Stimulated activated naive CD8-positive, alpha-beta T cell treated with anti-CD3 and anti-CD28 coated beads, Interleukin-15, Interleukin-2, amounts not matched to agents 100 U/mL and 50 U/mL, for 24 hours (primary cell): ENCODE measurements around the gene SIM1.
A peak's percentile ranks its signal among the peaks of the same experiment; 100 is the strongest.

Experiments
- ATAC-seq: fragments of 150-1000 bp; cut with Tn5 transposase; one replicate; pipeline ENCODE4 v1.10.0; 2021
- DNase-seq: peaks from one replicate; pipeline ENCODE4 v3.0.0; 2021

Gene SIM1, protein sequence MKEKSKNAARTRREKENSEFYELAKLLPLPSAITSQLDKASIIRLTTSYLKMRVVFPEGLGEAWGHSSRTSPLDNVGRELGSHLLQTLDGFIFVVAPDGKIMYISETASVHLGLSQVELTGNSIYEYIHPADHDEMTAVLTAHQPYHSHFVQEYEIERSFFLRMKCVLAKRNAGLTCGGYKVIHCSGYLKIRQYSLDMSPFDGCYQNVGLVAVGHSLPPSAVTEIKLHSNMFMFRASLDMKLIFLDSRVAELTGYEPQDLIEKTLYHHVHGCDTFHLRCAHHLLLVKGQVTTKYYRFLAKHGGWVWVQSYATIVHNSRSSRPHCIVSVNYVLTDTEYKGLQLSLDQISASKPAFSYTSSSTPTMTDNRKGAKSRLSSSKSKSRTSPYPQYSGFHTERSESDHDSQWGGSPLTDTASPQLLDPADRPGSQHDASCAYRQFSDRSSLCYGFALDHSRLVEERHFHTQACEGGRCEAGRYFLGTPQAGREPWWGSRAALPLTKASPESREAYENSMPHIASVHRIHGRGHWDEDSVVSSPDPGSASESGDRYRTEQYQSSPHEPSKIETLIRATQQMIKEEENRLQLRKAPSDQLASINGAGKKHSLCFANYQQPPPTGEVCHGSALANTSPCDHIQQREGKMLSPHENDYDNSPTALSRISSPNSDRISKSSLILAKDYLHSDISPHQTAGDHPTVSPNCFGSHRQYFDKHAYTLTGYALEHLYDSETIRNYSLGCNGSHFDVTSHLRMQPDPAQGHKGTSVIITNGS

DNA sequence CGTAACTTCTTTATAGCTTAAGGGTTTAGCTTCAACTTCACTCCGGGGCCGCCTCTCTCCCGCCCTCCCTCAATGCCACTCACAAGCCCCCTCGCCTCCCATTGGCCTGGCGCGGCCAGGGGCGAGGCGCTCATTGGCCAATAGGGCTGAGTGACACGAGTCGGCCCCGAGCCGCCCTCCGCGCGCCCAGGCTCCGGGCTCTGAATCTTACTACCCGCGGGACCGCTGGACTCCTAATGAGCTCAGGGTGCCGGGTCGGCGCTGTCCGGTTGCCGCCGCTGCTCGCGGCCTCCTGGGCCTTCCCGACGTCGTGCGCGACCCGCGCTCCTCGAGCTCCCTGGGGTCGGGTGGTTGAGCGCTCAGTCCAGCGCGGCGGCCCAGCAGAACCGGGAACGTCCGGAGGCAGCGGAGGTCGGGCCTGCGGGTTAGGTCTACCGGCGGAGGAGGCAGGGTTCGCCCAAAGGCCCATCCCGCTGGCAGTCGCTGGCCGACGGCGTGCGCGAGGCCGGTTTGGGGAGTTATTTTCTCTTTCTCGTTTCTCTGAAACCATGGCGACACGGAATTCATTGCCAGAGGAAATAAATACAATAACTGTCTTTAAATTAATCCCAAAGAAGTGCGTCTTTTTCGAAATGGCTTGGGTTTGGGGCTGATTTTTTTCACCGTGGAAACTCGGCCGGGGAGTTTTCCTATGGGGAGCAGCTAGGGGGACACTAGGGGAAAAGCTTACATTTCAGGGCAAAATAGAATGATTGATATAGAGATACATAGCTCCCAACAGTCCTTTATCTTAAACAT is at the start of gene SIM1:
Gene SIM1 (minus strand): TSS at position 19 of the 798 bp plus-strand sequence. CDS start 1,453 bp downstream, outside the sequence.
- peak; percentile 24 for DNase-seq

DNA sequence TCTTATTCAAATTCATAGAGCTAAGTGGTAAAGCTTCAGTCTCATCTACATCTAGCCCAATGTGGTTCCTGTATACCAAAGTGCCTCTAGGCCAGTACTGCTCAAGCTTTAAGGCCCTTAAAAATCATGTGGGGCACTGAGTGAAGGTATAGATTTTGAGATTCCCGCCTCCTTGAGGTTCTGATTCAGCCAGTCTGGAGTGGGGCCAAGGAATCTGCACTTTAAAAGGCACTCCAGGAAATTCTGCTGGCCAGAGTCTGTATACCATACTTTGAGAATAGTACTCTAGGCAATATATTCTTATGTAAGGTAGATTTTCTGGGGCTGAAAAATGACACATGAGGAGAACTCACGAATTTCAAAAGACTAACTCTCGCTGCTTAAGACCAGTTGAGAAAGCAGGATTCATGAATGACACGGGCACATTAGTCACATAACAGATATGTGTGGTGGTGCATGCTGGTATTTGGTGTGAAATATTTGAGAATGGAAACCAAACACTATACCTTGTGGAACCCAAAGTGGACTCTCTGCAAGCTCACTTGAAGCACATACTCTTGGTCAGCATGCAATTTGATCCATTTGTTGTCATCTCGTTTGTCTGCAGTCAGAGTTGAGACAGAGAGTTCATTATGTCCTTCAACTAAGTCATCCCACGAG is 47.6 kb upstream of the SIM1 start:
- ATAC-seq, result no peak
- DNase-seq, result no peak

More for the DNA sequence above, at the start of gene SIM1:
- ATAC-seq, result peak; percentile 63

DNA sequence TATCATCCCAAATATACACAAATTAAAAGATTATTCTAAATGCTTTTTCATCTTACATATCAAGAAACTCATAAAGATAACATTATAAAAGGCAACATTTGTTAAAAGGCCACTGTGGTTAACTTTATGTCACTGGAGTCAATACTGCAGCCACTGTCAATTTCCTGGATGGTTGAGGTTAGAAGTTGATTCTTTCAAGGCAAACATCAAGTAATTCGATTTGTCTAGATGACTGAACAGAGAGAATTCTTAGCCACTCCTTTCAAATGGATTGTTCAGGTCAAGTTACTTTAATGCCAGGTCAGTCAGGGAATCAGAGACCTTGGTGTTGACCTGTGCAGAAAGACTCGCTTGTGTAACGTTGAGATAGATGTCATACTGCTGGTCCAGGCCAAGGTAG is 44.4 kb upstream of the SIM1 start:
- no peak for DNase-seq
- ATAC-seq, result no peak

DNA sequence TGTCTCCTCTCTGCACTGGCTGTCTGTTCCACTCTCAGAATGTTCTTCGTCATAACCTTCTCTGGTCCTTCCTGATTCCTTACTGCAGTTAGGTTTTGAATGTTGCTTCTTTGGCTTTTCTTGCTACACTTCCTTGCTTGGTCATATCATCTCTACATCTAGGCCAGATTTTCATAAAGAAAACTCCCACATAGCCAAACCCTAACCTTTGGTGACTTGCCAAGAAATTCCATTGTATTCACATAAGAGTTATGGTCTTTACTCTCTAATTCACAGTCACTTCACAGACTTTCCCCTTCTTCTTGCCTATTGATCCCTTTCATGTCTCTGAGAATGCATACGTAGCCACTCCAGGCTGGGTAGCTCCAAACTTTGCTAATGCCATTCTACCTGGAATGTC is 41.9 kb upstream of the SIM1 start:
- DNase-seq (no peak), ATAC-seq (no peak)

DNA sequence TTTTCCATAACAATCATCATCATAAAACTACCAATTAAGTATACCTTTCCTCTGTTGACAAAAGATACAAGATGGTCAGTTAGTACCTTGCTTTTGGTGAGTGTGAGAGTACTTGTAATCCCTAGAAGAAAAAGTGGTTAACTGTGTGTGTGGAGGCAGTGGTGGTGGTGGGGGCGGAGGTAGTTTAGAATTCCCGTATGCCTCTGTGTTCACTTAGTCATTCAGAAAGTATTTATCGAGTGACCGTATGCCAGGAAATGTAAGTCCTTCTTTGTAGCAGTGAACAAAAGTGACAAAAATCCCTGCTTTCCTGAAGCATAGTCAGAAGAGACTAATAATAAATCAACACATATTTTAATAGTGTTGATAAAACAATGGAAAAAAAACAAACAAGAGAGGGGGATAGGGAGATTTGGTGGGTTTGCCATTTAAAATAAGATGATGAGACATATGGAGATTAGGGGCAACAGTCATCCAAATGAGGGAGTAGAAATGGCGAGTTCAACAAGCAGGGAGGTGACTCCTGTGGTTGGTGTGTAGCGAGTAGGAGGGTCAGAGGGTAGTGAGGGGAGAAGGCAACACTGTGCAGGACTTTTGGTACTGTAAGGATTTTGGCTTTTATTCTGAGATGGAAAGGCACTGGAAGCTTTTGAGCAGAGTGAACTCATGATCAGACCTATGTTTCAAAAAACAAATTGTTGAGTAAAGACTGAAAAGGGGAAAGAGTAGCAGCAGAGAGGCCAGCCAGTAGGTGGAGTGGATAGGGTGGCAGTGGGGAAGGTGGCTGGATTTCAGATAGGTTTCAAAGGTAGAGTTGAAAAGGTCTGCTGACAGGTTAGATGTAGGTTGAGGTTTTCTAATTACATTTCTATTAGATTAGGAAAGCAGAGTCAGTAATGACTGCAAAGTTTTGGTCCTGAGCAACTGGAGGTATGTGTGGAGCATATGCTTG is 40.3 kb upstream of the SIM1 start:
- ATAC-seq (no peak), DNase-seq (no peak)

DNA sequence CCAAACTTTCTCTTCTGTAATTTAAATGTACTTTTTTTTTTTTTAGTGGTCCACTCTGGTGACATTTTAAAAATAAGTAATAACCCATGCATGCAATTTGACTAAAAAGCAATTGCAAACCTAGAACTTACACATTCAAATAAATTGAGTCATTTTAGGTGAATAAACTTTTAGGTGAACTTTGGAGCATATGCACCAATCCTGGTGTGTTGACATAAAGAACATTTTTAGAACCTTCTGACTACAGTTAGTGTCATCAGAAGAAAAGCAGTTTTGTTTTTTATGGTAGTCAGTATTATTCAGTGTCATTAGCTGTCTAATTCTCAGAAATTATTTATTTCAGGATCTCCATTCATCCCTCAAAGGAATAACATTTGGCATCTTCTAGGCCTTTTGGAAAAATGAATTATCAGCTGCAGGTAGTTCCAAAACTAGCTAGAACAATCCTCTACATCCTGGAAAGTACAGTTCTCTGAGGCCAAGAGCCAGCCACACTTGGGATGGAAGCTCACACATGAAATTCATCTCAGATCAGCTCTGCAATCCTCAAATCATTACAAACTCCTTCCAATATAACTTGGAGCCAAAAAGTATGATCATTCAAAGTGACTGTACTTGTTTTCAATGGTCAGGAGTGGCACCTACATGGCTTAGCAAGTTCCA is 38.5 kb upstream of the SIM1 start:
- ATAC-seq (no peak), DNase-seq (no peak)

DNA sequence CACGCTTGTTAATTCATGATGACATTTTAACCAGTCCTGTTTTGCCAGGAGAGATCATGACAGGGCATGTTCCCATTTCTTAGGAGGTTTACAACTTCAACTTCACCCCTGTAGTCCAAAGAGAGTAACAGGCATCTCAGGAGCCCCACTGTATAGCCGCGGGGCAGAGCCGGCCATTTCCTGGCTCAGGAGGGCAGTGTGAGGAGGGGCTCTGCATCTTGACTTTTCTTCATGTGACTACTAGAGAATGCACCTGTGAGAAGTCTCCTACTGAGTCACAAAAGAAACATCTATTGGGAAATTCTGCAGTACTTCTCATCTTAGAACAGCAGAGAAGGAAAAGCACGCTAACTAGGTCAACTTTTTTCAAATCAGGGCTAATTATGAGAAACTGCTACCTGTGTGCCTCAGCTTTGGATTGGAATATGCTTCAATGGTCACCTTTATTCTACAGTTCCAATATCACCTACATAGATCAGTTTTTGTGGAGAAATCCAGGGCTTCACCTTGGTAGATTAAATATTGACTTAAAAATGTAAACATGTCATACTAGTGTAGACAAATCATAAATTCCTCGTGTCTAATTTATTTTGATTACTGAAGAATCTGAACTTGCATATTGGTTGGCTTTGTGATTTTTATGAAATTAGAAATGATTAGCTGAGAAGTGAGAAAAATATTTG is 28.6 kb upstream of the SIM1 start:
- no peak for ATAC-seq
- no peak for DNase-seq

DNA sequence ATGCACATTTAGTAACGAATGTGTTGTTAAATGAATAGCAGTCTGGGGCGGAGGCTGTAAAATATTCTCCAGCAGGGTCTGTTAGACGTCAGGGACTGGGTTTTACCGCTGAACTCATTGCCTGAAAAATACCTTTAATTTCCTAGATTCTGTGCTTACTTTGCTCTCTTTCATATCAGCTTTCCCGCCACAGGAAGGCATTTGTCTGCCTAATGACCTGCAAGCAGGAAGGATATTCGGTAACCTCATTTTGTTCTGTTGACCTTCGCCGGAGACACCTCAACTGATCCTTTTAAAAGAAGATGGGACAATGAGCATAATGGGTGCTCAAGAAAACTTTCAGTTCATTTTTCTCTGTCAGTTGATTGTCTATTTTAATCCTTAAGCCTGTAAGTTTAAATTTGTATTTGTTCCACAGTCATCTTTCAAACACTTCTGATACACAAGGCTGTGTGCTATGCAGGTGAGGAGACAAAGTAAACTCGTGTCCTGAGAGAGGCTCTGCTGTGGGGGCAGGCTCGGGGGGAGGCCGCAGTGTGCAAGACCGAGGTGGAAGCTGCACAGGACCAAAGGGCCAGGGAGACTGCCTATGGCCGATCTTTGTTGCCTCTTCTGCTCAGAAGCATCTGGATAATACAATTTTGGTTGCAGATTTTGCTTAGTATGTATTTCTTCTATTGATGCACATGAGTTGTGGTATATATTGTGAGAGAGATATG is 27.4 kb upstream of the SIM1 start:
- no peak for DNase-seq
- ATAC-seq, result no peak

DNA sequence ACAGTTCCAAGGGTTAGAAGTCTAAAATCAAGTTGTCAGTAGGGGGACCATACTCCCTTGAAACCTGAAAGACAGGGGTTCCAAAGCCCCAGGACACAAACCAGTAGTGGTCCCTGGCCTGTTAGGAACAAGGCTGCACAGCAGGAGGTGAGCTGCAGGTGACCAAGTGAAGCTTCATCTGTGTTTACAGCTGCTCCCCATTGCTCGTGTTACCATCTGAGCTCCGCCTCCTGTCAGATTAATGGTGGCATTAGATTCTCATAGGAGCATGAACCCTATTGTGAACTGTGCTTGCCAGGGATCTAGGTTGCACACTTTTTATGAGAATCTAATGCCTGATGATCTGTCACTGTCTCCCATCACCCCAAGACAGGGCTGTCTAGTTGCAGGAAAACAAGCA is 25.3 kb upstream of the SIM1 start:
- no peak for ATAC-seq

DNA sequence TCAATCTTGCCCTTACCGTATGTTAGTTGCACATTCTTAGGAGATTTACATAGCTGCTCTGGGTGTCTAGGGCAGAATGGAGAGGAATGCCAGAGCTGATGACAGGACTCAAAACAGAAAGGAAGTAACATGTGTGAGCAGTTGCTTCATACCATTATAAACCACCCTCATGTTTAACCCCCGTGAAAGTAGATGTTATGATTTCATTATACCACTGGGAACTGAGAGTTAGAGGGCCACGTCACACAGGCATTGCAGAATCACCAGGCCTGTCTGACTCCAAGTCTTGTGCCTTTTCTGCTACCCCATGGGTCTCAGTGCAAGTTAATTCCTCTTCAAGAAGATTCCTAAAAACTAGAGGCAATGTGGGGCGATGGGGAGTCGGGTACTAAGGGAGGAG is 23.5 kb upstream of the SIM1 start:
- DNase-seq, result no peak

More for the DNA sequence above, 25.3 kb upstream of the SIM1 start:
- DNase-seq, result no peak

DNA sequence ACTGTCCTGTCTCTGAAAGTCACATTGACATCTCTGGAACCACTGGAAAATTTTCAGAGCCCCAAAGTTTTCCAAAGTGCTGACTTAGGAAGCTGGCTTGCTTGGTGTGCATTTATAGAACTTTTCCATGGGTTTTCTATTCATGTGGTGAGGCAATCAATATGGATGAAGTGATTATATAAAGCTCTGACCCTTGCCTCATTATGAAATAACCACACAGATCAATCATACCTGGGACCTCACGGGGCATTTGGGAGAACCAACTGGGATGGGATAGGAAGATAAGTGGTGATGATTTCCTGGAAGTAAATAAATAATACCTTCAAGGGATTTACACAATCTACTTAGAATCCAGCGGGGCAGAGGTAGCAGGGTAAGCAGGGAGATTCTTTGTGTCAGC is 22.9 kb upstream of the SIM1 start:
- ATAC-seq (no peak), DNase-seq (no peak)

More for the DNA sequence above, 23.5 kb upstream of the SIM1 start:
- no peak for ATAC-seq

DNA sequence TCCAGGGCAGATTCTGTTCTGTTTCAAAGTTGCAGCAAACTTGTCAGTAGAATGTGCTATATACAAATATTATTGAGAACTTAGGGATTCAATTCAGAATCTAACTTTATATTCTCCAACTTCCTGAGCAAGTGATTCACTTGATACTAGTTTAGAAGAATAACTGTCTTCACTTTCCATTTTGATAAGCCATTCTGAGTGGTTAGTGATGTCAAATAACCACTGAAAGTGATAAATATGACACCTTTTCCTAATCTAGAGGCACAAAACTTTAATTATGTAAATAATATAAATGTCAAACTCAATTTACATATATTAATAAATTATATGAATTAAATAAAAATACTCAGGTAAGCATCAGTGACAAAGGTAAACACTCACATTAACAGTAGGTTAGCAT is 20.5 kb upstream of the SIM1 start:
- ATAC-seq (no peak), DNase-seq (no peak)

DNA sequence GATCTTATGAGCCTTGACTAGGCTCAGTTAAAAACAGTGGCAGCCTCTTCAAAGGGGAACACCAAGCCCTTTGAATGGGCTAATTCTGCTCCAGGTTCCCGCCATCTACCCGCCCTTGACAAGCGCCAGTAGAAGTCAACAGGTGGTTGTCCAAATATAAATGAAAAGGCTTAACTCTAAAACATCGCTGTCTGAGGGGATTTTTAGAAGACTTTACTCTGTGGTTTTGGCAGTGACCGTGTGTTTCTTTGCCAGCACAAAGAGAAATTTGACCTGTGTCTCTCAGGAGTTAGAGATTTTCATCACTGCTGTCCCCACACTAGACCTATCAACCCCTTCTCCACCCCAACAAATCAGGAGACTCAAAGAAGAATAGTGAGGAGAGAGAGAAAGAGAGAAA is 19.8 kb upstream of the SIM1 start:
- DNase-seq (no peak), ATAC-seq (no peak)

DNA sequence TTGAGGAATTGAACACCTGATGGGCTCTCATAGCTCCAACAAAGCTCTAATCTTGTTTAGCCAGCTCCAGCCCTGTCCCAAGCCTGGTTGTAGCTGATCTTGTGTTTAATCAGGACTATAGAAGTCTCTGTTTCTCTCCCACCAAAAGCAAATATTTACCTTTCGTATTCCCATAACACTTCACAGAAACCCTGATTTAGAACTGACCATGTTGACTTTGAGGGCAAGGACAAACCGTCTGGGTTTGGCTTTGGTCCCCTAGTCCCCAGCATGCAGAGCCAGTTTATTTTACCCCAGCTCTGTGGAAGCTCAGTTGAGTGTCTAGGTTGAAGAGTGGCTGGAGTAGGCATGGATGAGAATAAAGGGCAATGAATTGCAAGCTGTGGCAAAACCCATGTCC is 18.0 kb upstream of the SIM1 start:
- ATAC-seq, result no peak

DNA sequence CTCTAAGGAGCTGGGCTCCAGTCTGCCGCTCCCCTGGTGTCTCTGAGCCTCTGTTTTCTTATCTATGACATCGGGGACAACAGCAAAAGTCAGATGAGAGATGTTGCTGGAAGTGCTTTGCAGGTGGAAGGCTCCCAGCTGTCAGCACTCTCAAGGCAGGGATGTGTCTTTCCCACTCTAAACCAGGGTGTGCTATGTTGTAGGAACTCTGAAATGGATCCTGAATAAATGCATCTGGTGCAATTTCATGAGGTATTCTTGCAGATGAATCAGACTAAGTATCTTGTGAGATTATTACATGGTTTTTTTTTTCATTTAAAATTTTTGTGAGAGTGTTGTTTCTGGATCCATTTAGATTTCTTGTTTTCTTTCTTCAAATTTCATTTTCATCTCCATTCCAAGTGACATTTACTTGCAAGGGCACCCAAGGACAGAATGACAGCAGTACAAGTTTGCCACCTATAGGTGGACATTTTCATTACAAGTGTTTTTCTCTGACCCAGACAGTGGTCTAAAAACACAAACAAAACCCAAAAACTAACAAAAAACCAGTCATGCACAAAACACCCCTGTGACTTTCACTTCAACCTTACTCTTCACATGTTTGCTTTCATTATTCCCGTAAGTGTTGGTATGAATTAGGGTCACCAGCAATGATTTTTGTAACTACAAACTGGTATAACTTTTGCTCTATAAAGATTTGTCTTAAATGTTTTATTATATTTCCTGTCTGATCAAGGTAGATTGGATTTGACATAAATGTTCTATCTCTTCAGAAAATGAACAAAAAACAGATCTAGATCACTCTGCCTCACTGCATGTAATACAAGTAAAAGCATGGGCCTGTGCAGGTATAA is 14.7 kb upstream of the SIM1 start:
- DNase-seq (no peak), ATAC-seq (no peak)

More for the DNA sequence above, 18.0 kb upstream of the SIM1 start:
- no peak for DNase-seq

DNA sequence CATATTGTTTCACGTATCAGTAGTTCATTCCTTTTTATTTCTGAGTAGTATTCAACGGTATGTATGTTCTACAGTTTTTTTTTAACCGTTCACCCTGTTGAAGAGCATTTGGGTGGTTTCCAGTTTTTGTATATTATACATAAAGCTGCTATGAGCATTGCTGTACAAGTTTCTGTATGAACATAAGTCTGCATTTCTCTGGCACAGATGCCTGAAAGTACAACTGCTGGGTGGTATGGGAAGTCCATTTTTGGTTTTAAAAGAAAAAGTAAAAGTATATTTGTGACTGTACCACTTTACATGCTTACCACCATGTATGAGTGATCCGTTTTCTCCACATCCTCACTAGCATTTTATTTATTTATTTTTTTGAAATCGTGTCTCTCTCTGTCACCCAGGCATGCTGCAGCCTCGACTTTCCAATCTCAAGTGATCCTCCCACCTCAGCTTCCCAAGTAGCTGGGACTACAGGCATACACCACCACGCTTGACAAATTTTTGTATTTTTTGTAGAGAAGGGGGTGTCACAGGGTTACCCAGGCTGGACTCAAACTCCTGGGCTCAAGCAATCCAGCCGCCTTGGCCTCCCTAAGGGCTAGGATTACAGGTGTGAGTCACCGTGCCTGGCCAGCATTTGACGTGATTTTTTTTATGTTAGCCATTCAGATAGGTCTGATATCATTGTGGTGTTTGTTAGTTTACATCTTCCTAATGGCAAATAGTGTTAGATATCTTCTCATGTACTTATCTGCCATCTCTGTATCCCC is 11.0 kb upstream of the SIM1 start:
- no peak for ATAC-seq
- DNase-seq, result no peak

DNA sequence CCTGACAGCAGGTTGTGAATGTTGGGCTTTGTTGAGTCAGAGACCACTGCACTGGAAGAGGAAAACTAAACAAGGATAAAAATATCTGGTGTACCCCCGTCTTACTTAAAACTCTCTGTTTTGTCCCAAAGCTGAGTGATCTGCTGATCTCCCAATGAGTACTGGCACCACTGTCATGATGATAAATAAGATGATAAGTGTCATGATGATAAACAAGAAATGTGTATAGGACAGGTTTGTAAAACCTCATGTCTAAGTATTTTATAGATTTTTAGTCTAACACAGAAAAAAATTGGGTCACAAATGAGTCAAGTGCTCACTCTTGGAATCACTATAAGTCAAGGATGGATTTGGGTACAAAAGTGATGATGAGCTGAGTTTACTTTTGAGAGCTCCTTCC is 8.5 kb upstream of the SIM1 start:
- no peak for DNase-seq
- ATAC-seq, result no peak
